ENCODE measurements around the gene MRGPRX3.

Gene MRGPRX3

GRCh38 chr11:18105086-18105801, 27.1 kb upstream of the MRGPRX3 start:
- Histone ChIP-seq H3K9ac (ENCODE audit: low read length) (peak overlapping the region; percentile 99), H4K20me1 (ENCODE audit: insufficient read depth, low read length) (no peaks in the 10 kb centered on the region), H3K4me3 (ENCODE audit: low read depth, low read length, poor library complexity, severe bottlenecking) (peak overlapping the region; percentile 100), H3K4me2 (ENCODE audit: low read length) (peak overlapping the region; percentile 95), H3K9me3 (ENCODE audit: low read length) (no peaks in the 10 kb centered on the region), H2AFZ (ENCODE audit: low read length) (peak overlapping the region; percentile 92; the same call in 1 of the 2 replicates), H3K79me2 (ENCODE audit: insufficient read depth, low read length) (peaks cover 17% of the 10 kb centered on the region), H3K4me1 (ENCODE audit: insufficient read depth, low read length, severe bottlenecking) (peaks cover 14% of the 10 kb centered on the region), H3F3A (ENCODE audit: insufficient read depth, low read length) (no peaks in the 10 kb centered on the region), H3K27me3 (ENCODE audit: insufficient read depth, low read length) (no peaks in the 10 kb centered on the region), H3K27ac (ENCODE audit: low read depth, low read length, poor library complexity, severe bottlenecking) (no peak overlapping the region), H3K36me3 (ENCODE audit: insufficient read depth, low read length) (peaks cover 42% of the 10 kb centered on the region), H3K9me2 (ENCODE audit: low read depth, low read length) (no peaks in the 10 kb centered on the region)
- no peak for TF ChIP-seq CTCF (IDR thresholded peaks at IDR 0.05; ENCODE audit: low read length)
- TF ChIP-seq EZH2 (IDR thresholded peaks at IDR 0.05; ENCODE audit: borderline replicate concordance, low read length): no peak

GRCh38 chr11:18105802-18106574, 26.4 kb upstream of the MRGPRX3 start, which contains the start of gene SAAL1:
SAAL1 (minus strand) TSS chr11:18106082; CDS start chr11:18106041, 41 bp downstream.
- no peak within 1 kb of the TSS for H3K27ac ChIP-seq (ENCODE audit: low read depth, low read length, poor library complexity, severe bottlenecking)

GRCh38 chr11:18106688-18107087, 25.7 kb upstream of the MRGPRX3 start:
- Histone ChIP-seq H3F3A (ENCODE audit: insufficient read depth, low read length) (no peaks in the 10 kb centered on the region), H3K9me3 (ENCODE audit: low read length) (no peaks in the 10 kb centered on the region), H2AFZ (ENCODE audit: low read length) (no peak overlapping the region), H3K36me3 (ENCODE audit: insufficient read depth, low read length) (peaks cover 28% of the 10 kb centered on the region), H3K27ac (ENCODE audit: low read depth, low read length, poor library complexity, severe bottlenecking) (no peak overlapping the region), H4K20me1 (ENCODE audit: insufficient read depth, low read length) (no peaks in the 10 kb centered on the region), H3K4me2 (ENCODE audit: low read length) (no peak overlapping the region), H3K4me1 (ENCODE audit: insufficient read depth, low read length, severe bottlenecking) (peaks cover 14% of the 10 kb centered on the region), H3K9ac (ENCODE audit: low read length) (no peak overlapping the region), H3K9me2 (ENCODE audit: low read depth, low read length) (no peaks in the 10 kb centered on the region), H3K4me3 (ENCODE audit: low read depth, low read length, poor library complexity, severe bottlenecking) (no peak overlapping the region), H3K79me2 (ENCODE audit: insufficient read depth, low read length) (peaks cover 17% of the 10 kb centered on the region), H3K27me3 (ENCODE audit: insufficient read depth, low read length) (no peaks in the 10 kb centered on the region)
- TF ChIP-seq EZH2 (IDR thresholded peaks at IDR 0.05; ENCODE audit: borderline replicate concordance, low read length) (no peak), CTCF (IDR thresholded peaks at IDR 0.05; ENCODE audit: low read length) (no peak)

More at GRCh38 chr11:18105802-18106574, 26.4 kb upstream of the MRGPRX3 start, which contains the start of gene SAAL1:
- peak within 1 kb of the TSS; percentile 95 for H3K4me2 ChIP-seq (ENCODE audit: low read length)
- no peaks in the 10 kb centered on the region for H3K27me3 ChIP-seq (ENCODE audit: insufficient read depth, low read length)
- peak; percentile 91 for TF ChIP-seq CTCF (IDR thresholded peaks at IDR 0.05; ENCODE audit: low read length)
- no peak for TF ChIP-seq EZH2 (IDR thresholded peaks at IDR 0.05; ENCODE audit: borderline replicate concordance, low read length)
- H3K79me2 ChIP-seq (ENCODE audit: insufficient read depth, low read length): peaks cover 17% of the 10 kb centered on the region
- H3K4me1 ChIP-seq (ENCODE audit: insufficient read depth, low read length, severe bottlenecking): peaks cover 14% of the 10 kb centered on the region
- peak within 1 kb of the TSS; percentile 92; the same call in 1 of the 2 replicates for H2AFZ ChIP-seq (ENCODE audit: low read length)
- H3F3A ChIP-seq (ENCODE audit: insufficient read depth, low read length): no peaks in the 10 kb centered on the region
- H4K20me1 ChIP-seq (ENCODE audit: insufficient read depth, low read length): no peaks in the 10 kb centered on the region
- peaks cover 35% of the 10 kb centered on the region for H3K36me3 ChIP-seq (ENCODE audit: insufficient read depth, low read length)
- peak within 1 kb of the TSS; percentile 100 for H3K4me3 ChIP-seq (ENCODE audit: low read depth, low read length, poor library complexity, severe bottlenecking)
- H3K9me2 ChIP-seq (ENCODE audit: low read depth, low read length): no peaks in the 10 kb centered on the region
- H3K9ac ChIP-seq (ENCODE audit: low read length): peak within 1 kb of the TSS; percentile 99
- H3K9me3 ChIP-seq (ENCODE audit: low read length): no peaks in the 10 kb centered on the region
